Brain pericyte (primary cell): ENCODE results near the gene OR4B1.
"Not testable (repeated sequence)": the region's sequence is repeated elsewhere in the genome, so short reads cannot be mapped to it uniquely, and the experiment has no call there.

Source experiments
- DNase-seq: peaks from one replicate; pipeline ENCODE4 v3.0.0-alpha.2; 2012; ENCODE audit warnings: low read depth, low spot score

Gene OR4B1, protein sequence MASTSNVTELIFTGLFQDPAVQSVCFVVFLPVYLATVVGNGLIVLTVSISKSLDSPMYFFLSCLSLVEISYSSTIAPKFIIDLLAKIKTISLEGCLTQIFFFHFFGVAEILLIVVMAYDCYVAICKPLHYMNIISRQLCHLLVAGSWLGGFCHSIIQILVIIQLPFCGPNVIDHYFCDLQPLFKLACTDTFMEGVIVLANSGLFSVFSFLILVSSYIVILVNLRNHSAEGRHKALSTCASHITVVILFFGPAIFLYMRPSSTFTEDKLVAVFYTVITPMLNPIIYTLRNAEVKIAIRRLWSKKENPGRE

DNA sequence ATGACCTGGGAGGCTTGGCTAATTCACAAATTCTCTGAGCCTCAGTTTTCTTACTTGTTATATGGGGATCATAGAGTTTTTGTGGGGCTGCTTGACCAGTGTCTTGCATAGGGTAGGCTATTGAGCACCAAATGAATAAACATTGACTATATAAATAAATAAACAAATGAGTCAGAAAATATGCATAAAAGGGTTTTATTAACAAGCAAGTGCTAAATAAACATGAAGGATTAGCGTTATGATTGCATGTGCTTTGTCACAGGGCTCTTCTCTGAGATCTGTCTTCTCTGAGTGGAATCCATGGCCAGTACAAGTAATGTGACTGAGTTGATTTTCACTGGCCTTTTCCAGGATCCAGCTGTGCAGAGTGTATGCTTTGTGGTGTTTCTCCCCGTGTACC lies at the start of gene OR4B1:
TSS of gene OR4B1 (plus strand) at position 301 of the 400 bp plus-strand sequence. CDS start at position 301, 0 bp downstream.
- DNase-seq = no peak

DNA sequence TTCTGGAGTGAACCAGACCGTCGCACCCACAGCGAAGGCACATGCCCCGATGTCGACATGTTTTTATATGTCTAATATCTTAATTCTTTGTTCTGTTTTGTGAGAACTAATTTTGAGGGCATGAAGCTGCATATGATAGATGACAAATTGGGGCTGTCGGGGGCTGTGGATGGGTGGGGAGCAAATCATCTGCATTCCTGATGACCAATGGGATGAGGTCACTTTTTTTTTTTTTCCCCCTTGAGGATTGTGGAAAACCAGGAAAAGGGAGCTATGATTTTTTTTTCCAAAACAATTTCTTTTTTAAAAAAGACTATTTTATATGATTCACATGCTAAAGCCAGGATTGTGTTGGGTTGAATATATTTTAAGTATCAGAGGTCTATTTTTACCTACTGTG lies 49.2 kb upstream of the OR4B1 start:
- DNase-seq = no peak

DNA sequence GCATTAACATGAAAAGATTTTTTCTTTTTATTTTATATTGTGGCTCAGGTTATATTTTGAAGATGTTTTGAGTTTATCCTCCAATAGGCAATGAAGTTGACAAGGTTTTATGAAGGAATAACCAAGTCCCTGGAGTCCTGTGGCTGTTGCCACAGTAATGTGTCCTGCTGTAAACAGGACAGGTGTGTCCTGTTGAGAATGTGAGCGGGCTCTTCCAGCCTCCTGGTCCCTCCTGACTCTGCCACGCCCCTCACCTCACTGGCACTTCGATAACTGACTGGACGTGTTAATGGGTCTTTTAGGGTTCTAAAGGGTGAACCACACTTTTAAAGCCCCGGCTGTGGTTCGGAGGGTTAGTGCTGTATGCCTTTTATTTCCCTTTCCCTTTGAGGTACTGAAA lies 47.8 kb upstream of the OR4B1 start:
- no peak for DNase-seq

DNA sequence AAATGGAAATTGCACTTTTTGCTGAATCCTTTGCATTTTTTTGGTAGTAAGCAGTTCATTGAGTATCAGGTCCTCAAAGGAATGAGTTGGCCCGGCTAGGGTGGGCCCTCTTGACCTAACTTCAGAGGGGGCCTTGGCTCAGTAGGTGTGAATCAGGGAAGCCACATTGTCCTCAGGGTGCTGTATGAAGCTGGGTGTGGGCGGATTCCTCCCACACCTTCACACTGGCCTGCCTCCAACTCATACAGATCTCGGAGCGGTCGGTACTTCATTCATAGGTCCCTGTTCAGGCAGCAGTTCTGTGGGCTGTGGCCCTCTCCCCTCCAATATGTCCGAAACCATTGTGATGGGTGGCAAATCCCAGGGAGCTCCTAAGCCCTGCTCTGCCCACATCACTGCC lies 47.4 kb upstream of the OR4B1 start:
- DNase-seq = no peak

DNA sequence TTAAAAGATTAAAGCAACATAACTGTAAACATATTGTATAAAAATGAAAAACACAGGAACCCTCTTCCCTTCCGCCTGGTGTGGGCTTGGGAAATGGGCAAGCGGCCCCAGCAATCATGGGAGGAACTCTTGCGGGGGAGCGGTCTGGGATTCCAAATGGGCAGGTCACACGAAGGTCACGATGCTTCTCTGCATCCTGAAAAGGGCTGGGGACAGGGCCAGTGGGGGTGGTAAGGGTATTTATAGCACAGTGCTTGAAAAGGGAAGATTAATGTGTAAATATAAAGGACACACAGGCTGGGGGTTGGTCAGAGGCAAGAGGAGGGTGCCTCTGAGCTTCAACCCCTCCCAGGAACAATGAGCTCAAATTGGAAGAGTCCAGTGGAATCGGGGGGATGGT lies 46.9 kb upstream of the OR4B1 start:
- DNase-seq = no peak

DNA sequence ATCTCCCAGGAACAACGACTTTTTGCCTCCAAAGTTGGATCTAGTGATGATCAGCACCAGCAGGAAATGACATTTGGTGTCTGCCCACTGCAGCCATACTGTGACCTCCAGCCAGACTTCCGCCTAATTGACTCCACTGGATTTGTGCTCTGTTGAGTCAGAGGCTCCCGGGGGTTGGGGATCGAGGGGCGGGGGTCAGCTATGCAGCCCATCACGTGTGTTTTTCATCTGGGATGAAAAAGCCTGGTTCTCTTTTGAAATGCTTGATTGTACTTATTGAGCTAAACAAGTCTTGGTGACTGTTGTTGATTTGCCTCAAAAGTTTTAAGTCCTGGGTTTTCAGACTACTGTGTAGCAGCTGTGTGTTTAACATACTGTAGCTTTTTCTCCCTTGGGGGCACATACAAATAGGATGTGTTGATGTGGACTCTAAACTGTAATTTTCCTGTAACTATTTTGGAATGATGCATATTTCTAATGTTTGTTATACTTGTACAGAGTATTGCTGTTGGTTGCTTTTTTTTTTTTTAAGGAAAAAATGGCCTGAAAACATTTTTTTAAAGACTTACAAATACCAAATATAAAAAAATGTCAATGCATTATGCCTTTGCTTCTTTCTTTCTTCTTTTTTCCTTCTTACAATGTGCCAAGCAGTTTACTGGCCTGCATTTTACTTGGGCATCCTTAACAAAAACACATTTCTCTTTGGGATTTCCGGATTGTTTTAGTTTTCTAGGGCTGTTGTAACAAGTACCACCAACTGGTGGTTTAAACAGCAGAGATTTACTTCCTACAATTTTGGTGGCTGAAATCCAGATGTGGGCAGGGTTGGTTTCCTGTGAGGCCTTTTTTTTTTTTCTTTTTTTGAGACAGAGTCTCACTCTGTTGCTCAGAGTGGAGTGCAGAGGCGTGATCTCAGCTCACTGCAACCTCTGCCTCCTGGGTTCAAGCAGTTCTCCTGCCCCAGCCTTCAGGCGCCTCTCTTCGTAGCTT lies 46.1 kb upstream of the OR4B1 start:
- DNase-seq = no peak

DNA sequence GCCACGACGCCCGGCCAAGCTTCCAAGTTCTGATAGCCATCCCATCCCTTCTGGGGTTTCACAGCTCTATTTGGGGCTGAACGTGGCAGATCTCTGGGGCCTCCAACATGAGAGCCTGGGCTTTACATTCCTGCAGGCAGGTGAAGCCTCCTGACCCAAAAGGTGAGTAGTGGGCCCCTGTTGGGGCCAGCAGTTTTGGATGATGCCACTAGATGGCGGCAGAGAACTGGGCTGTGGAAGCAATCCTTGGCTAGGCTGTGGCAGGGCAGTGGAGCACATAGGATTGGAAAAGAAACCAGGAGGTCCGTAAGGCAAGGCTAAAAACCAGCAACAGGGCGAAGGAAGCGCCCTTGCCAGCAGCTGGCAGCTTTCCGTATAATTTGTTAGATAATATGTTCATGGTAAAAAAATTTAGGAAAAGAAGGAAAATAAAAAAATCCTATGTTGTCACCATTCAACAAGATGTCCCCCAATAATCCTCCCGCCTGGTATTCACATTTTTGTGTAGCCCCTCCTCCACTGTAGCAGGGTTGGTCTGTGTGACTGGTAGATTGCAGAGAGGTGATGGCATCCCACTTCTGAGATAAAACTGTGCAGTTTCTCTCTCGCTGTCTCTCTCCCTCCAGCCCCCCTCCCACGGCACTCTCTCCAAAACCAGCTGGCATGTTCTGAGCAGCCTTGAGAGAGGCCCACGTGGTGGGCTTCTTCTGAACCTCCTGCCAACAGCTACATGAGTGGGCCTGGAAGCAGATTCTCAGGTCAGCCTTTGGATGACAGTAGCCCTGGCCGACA lies 43.6 kb upstream of the OR4B1 start:
- DNase-seq = peak; percentile 7

DNA sequence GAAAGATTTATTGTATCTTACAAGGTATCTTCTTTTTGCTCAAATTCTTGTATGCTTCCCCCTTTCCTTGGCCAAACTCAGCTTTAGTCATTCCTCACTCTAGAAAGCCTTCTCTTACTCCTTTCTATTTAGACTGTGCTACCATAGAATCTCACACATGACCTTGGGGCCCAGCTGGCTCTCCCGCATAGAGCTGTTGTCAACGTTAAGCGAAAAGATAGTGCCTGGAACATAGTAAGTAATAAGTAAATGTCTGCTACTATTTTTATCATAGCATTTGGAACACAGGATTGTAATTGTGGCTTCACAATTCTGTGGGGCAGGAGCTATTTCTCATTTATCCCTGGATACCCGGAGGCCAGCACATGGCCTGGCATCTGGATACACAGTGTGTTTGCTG lies 38.9 kb upstream of the OR4B1 start:
- DNase-seq = no peak

DNA sequence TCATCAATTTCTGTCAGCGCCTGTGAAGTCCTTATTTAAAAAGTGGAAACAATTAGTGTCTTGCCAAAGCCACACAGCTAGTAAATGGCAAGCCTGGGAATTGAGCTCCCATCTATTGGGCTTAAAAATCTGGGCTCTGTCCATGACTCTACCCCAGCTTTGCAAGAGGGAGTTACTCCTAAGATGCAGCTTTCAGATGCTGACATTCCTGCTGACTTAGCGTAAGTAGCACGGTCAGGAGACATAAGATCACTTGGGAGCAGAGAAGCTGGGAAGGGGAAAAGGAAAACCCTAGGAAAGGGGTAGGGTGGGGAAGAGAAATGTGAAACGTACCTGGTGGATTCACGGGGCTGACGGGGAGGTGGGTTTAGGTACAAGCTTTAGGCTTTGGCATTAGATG lies 36.0 kb upstream of the OR4B1 start:
- no peak for DNase-seq

DNA sequence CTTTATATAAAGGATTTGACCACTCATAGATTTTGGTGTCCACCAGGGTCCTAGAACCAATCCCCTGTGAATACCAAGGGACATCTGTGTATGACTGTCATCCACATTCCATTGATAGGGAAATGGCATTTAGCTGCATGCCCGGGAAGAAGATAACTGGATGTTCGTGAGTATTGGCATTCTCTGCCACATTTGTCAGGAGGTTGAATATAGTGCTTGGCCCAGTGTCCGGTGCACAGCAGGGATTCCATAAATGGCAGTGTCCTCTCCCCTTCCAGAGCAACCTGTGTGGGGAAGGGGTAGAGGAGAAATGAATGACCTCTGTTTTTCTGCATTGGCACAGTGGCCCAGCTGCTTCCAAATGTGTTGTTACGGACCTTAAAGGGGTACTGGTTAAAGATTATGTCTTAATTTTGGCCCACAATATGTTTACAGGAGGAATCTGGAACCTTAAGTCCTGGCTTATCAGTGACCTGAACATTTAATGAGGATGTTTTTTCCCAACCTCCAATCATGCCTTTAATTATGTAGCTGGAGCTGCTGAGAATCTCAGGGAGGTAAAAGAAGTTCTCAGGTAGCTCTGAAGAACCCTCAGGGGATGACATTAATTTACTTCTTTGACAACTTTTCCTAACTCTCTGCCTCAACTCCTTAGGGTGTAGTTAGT lies 33.6 kb upstream of the OR4B1 start:
- DNase-seq = no peak

DNA sequence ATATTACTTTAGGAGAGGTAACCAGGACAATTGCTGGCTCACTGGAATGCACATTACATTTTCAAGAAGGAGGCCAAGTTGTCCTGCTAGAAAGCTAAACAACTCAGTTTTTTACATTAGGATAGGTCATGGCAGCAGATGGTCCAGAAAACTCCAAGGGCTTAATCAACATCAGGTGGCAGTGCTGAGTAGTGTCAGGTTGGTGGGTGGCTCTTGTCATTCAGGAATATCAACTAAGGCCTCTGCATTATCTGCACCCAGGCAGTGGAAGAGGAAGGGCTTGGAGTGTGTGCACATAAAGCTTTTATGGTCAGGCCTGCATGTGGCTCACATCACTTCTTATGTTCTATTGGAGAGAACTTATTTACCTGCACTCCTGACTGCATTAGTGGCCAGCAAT lies 32.2 kb upstream of the OR4B1 start:
- DNase-seq = no peak

DNA sequence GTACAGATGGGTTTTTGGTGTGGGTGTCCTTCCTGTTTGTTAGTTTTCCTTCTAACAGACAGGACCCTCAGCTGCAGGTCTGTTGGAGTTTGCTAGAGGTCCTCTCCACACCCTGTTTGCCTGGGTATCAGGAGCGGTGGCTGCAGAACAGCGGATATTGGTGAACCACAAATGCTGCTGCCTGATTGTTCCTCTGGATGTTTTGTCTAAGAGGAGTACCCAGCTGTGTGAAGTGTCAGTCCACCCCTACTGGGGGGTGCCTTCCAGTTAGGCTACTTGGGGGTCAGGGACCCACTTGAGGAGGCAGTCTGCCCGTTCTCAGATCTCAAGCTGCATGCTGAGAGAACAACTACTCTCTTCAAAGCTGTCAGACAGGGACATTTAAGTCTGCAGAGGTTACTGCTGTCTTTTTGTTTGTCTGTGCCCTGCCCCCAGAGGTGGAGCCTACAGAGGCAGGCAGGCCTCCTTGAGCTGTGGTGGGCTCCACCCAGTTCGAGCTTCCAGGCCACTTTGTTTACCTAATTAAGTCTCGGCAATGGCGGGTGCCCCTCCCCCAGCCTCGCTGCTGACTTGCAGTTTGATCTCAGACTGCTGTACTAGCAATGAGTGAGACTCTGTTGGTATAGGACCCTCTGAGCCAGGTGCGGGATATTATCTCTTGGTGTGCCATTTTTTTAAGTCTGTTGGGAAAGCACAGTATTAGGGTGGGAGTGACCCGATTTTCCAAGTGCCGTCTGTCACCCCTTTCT lies 25.5 kb upstream of the OR4B1 start:
- DNase-seq = not testable (repeated sequence)

DNA sequence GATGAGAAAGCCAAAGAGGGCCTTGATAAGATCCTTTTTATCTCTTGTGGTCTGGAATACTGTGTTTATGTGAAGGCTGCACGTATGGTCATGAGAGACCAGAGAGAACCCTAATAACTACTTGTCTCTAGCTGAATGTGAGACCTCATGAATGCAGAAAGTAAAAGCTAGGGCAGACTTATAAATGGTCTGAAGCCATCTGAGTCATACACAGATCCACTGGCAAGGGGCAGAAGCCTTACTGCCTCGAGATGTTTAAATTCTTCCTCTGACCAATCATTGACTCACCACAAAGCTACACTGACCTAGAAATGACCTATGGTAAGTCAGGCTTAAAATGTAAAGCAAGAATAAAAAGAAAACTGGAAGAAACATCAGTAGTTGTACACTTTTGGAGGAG lies 22.7 kb upstream of the OR4B1 start:
- no peak for DNase-seq

DNA sequence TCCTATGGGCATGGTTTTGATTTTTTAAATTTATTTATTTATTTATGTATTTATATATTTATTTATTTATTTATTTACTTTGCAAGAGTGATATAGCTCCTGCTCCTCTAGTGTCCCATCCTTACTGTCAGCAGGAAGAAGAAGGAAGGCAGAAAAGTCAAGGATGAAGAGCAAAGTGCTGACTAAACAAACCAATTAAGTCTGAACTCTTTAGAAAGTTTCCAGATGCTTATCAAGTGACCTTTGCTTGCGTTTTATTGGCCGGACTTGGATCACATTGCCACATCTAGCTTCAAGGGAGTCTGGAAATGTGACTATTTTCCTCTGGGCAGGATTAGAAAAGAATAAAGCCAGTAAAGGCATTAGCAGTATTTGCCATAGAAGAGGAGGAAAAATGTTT lies 8.7 kb upstream of the OR4B1 start:
- no peak for DNase-seq

DNA sequence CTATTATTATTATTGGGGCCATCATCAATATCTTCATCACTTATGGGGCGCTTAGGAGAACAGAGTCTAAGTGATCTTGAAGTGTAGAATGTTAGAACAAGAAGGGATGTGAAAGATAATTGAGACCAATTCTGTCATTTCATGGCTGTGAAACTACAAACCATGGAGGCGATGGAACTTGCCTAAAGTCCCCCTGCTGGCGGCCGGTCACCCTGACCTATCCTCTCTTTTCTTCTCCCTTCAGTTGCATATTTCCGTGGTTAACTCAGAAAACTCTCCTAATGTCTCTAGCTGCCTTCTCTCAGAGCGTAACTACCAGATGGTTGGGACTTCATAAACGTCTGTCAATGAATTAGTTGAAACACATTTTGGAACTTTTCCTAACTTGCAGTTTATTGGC lies 6.6 kb upstream of the OR4B1 start:
- DNase-seq = no peak

DNA sequence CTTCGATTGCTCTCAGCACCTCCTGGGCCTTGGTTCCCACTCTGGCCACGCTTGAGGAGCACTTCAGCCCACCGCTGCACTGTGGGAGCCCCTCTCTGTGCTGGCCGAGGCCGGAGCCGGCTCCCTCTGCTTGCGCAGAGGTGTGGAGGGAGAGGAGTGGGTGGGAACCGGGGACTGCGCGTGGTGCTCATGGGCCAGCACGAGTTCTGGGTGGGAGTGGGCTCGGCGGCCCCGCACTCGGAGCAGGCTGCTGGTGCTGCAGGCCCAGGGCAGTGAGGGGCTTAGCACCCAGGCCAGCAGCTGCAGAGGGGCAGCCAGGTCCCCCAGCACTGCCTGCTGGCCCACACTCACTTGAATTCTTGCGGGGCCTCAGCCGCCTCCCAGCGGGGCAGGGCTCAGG lies 12.2 kb downstream of the OR4B1 start:
- DNase-seq = no peak

DNA sequence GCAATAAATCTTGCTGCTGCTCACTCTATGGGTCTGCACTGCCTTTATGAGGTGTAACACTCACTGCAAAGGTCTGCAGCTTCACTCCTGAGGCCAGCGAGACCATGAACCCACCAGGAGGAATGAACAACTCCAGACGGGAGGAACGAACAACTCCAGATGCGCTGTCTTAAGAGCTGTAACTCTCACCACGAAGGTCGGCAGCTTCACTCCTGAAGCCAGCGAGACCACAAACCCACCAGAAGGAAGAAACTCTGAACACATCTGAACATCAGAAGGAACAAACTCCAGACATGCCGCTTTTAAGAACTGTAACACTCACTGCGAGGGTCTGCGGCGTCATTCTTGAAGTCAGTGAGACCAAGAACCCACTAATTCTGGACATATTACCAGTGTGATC lies 13.4 kb downstream of the OR4B1 start:
- not testable (repeated sequence) for DNase-seq

DNA sequence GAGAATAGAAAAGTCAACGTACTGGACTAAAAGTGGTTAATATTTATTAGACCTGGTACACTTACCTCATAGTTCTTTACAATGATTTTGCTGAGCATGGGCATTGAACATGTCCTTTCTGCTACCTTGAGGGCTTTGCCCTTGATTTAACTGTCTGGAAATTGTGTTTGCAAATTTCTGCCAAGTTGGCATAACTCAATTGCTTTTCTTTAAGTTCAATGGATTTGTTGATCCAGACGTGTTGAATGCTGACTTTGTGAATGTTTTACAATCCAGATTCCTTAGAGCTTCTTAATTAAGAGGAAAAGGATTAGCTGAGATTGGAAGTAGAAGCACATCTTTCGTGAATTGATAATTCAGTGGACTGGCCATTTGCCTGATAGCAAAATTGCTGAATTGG lies 21.1 kb downstream of the OR4B1 start:
- DNase-seq = no peak

DNA sequence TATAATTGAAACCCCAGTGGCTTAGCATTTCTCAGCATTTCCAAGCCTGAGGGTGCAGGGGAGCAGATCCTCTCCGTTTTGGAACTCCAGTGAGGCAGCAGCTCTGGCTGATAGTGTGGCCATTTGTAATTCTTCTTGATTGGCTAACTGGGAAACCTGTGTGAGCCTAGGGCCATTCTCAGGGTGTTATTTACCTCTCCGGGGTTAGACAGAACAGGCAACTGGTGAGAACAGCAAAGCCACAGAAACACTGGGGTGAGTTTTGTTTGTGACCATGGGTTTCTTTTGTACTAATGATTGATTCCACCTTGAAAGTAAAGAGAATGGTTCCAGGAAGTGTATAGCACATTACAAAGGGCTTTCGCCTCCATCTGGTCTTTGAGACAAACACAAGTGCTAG lies 25.9 kb downstream of the OR4B1 start:
- DNase-seq = no peak

DNA sequence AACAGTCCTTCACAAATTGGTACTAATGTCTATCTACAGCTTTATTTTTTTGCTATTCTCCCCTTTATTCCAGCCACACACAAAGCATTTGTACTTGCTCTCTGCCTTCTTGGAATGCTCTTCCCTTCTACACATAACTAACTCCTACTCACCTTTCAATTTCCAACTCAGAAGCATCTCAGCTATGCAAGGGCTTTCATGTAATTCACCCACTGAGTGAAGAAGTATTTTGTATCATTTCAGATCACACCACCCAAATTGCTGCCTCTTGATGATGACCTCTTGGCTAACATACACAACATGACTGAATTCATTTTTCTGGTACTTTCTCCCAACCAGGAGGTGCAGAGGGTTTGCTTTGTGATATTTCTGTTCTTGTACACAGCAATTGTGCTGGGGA lies 28.2 kb downstream of the OR4B1 start, which contains the start of gene OR4X2:
TSS of gene OR4X2 (plus strand) at position 301 of the 400 bp plus-strand sequence. CDS start at position 301, 0 bp downstream.
- no peak for DNase-seq

DNA sequence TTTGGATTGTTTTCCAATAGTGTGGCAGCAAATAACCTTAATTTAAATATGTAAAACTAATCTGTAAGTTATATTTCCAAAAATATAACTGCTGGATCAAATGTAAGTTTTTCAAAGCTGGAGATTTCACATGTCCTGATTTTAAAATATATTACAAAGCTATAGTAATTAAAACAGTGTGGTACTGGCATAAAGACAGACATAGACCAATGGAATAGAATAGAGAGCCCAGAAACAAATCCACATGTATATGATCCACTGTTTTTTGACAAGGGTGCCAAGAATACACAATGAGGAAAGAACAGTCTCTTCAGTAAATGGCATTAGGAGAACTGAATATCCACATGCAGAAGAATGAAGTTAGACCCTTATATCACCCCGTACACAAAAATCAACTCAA lies 32.3 kb downstream of the OR4B1 start:
- no peak for DNase-seq
